Measurements from ENCODE around the gene NRN1. TPM values are rescaled to one million over a fixed set of nuclear protein-coding genes. Genes with fewer than 3 reads are reported as not detected.

NRN1 gene
- total RNA-seq, 3 donors from 2014 or later, result 8.9 to 81.4 (median 24.6) TPM

- H3K36me3 ChIP-seq, result no peaks in the 10 kb centered on the region
- peaks cover 0 to 6% of the 10 kb centered on the region in 2 donors for H3K4me1 ChIP-seq
- peaks cover 25 to 99% of the 10 kb centered on the region in 2 donors for H3K27me3 ChIP-seq
- no peak for DNase-seq (ENCODE audit: low spot score in 2 of 2)
- peaks cover 0 to 5% of the 10 kb centered on the region in 2 donors for H3K9me3 ChIP-seq
- intact Hi-C loops (cut with DNase I; ENCODE audit: low total_unique reads), result no loop called here
- TF ChIP-seq POLR2AphosphoS5 (IDR thresholded peaks at IDR 0.05) (no peak), CTCF (IDR thresholded peaks at IDR 0.05) (no peak), POLR2A (IDR thresholded peaks at IDR 0.05) (no peak)
- no peak overlapping the region for H3K27ac ChIP-seq
- H3K4me3 ChIP-seq, result peak overlapping the region; percentile 46 to 71 (median 63)
Observed at GRCh38 chr6:6005051-6006005, 1.4 kb downstream of the NRN1 start.

GRCh38 chr6:6004390-6004995 is 2.2 kb downstream of the NRN1 start:
- DNase-seq (ENCODE audit: low spot score in 2 of 2), result no peak
- peak overlapping the region; percentile 46 to 69 (median 57) for H3K4me3 ChIP-seq
- peaks cover 0 to 6% of the 10 kb centered on the region in 2 donors for H3K4me1 ChIP-seq
- TF ChIP-seq POLR2AphosphoS5 (IDR thresholded peaks at IDR 0.05) (no peak), POLR2A (IDR thresholded peaks at IDR 0.05) (no peak), CTCF (IDR thresholded peaks at IDR 0.05) (no peak)
- peaks cover 0 to 5% of the 10 kb centered on the region in 2 donors for H3K9me3 ChIP-seq
- H3K27ac ChIP-seq, result peak overlapping the region in 1 of 2 donors; percentile 80
- intact Hi-C loops (cut with DNase I; ENCODE audit: low total_unique reads), result no loop called here
- no peaks in the 10 kb centered on the region for H3K36me3 ChIP-seq
- peaks cover 25 to 99% of the 10 kb centered on the region in 2 donors for H3K27me3 ChIP-seq

- intact Hi-C loops (cut with DNase I; ENCODE audit: low total_unique reads), result no loop called here
- H3K9me3 ChIP-seq, result peaks cover 0 to 5% of the 10 kb centered on the region in 2 donors
- peak overlapping the region; percentile 46 to 69 (median 57) for H3K4me3 ChIP-seq
- TF ChIP-seq POLR2AphosphoS5 (IDR thresholded peaks at IDR 0.05) (peak in 1 of 3 donors; percentile 18), CTCF (IDR thresholded peaks at IDR 0.05) (no peak), POLR2A (IDR thresholded peaks at IDR 0.05) (no peak)
- peak overlapping the region in 1 of 2 donors; percentile 80 for H3K27ac ChIP-seq
- H3K4me1 ChIP-seq, result peaks cover 0 to 6% of the 10 kb centered on the region in 2 donors
- H3K36me3 ChIP-seq, result no peaks in the 10 kb centered on the region
- H3K27me3 ChIP-seq, result peaks cover 21 to 99% of the 10 kb centered on the region in 2 donors
- DNase-seq (ENCODE audit: low spot score in 2 of 2), result no peak
Observed at GRCh38 chr6:6003621-6004366, 2.9 kb downstream of the NRN1 start.

- Histone ChIP-seq H3K36me3 (no peaks in the 10 kb centered on the region), H3K9me3 (peaks cover 0 to 5% of the 10 kb centered on the region in 2 donors), H3K4me3 (peak overlapping the region; percentile 46 to 69 (median 57)), H3K27me3 (peaks cover 21 to 99% of the 10 kb centered on the region in 2 donors), H3K27ac (peak overlapping the region in 1 of 2 donors; percentile 80), H3K4me1 (peaks cover 0 to 6% of the 10 kb centered on the region in 2 donors)
- no peak for DNase-seq (ENCODE audit: low spot score in 2 of 2)
- intact Hi-C loops (cut with DNase I; ENCODE audit: low total_unique reads), result no loop called here
- TF ChIP-seq CTCF (IDR thresholded peaks at IDR 0.05), result no peak
- TF ChIP-seq POLR2A (IDR thresholded peaks at IDR 0.05), result no peak
- no peak for TF ChIP-seq POLR2AphosphoS5 (IDR thresholded peaks at IDR 0.05)
Observed at GRCh38 chr6:6002848-6003620, 3.7 kb downstream of the NRN1 start.
